HK-2 (cell line): ENCODE results near the gene RAB28.
A peak's percentile ranks its signal among the peaks of the same experiment; 100 is the strongest.

Experiments used
- DNase-seq: peaks from one replicate; pipeline ENCODE4 v3.0.0-alpha.2; 2018; ENCODE audit not compliant: unreplicated experiment

RAB28 gene

GRCh38 chr4:13509442-13509841, 25.3 kb upstream of the RAB28 start:
- DNase-seq = no peak

- no peak for DNase-seq
These were observed 20.2 kb upstream of the RAB28 start for GRCh38 chr4:13504374-13504773.

- no peak for DNase-seq
These were observed 14.3 kb upstream of the RAB28 start for GRCh38 chr4:13498469-13498868.

GRCh38 chr4:13496605-13497004, 12.5 kb upstream of the RAB28 start:
- no peak for DNase-seq

- no peak for DNase-seq
These were observed 11.6 kb upstream of the RAB28 start for GRCh38 chr4:13495753-13496152.

DNA sequence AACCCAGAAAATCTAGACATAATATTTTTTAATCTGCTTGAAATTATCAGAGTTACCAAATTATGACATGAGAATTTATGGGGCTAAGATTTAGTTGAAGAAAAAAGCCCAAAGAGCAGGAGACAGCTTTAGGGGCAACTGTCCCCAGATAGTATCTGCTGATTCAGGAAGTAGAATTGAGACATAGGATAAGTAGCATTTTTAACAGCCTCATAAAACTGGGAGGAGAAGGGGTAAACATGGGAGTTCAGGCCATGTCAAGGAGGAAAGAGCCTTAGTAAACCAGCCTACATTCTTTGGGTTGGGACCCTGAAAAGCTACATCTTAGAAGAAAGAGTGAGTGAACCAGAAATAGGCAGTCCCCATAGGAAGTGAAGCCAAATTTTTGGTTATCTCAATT, 9.7 kb upstream of the RAB28 start:
- DNase-seq = no peak

DNA sequence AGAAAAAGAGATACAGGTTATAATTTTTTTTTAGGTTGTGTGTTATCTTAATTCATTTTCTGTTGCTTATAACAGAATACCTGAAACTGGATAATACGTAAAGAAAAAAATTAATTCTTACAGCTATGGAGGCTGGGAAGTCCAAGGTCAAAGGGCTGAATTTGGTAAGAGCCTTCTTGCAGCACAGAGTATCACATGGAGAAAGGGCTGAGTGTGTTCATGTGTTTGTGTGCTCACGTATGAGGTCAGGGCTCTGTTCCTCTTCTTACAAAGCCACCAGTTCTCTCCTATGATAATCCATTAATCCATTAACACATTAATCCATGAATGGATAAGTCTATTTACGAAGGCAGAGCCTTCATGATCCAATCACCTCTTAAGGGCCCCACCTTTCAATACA, 8.6 kb upstream of the RAB28 start:
- no peak for DNase-seq

- DNase-seq = no peak
These were observed 645 bp upstream of the RAB28 start for GRCh38 chr4:13484749-13485221.

- DNase-seq = peak; percentile 68
These were observed 395 bp downstream of the RAB28 start for GRCh38 chr4:13483768-13484121.

DNA sequence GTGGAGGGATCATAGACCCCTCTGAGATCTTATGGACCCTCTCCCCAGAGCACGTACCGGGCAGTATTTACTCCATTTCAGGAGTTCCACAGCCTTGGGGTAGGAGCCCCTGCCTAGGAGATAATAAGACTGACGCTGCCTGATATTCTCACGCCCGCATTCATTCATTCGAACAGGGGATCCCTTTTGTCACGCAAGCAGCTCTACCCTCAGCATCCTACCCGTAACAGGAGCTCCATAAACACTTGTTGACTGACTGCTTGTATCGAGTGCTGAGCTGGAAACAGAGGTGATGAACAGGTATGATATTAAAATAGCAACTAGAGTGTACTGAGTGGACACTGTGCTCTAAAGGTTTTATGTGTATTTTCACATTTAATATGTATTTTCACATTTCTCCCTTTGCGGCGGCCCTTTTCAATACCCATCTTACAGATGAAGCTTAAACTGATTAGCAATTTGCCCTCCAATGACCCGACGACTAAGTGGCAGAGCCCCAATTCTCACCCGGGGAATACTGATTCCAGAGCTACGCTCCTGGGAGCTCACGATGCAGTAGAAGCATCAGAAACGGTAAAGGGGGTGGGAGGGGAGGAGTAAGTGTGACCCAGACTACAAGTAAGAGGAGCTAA, 888 bp downstream of the RAB28 start:
- no peak for DNase-seq

DNA sequence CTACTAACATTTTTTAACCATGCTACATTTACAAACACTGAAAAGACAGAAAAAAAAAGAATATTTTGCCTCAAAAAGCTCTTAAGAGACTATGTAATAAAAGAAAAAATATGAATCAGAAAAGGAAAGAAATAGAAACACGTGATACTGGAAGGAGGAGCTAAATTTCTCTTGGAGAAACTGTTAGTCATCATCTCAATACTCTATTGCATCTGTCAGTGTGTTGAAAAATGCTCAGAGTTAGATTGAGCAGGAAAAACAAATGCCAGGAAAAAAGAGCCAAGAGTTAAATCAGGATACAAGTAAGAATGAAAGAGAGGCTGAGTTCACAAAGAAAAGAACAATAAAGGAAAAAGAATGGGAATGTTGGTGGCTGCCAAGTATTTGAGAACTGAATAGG, 2.6 kb downstream of the RAB28 start:
- no peak for DNase-seq

GRCh38 chr4:13478707-13479106, 5.4 kb downstream of the RAB28 start:
- DNase-seq = no peak

- DNase-seq = no peak
These were observed 6.0 kb downstream of the RAB28 start for GRCh38 chr4:13478131-13478530.

DNA sequence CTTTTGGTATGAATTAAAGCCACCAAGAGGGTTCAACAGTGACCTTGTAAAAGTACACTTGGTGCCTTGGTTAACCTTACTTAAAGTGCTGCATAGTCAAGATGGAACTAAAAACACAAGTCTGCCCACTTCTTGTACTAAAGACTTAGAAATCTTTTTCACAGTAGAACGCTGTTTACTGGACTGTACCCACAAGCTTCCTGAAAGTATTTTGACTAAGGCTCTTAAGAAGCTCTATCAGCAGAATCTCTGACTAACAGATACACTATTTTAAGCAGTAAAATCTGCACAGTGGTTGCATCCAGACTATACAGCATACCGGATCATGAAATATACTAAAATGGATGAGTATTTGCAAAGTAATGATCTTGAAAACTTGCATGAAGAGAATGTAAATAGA, 7.2 kb downstream of the RAB28 start:
- no peak for DNase-seq

- DNase-seq = no peak
These were observed 8.0 kb downstream of the RAB28 start for GRCh38 chr4:13476152-13476551.

- no peak for DNase-seq
These were observed 12.7 kb downstream of the RAB28 start for GRCh38 chr4:13471400-13471799.

- no peak for DNase-seq
These were observed 13.8 kb downstream of the RAB28 start for GRCh38 chr4:13470379-13470778.

- no peak for DNase-seq
These were observed 19.2 kb downstream of the RAB28 start for GRCh38 chr4:13464973-13465372.

DNA sequence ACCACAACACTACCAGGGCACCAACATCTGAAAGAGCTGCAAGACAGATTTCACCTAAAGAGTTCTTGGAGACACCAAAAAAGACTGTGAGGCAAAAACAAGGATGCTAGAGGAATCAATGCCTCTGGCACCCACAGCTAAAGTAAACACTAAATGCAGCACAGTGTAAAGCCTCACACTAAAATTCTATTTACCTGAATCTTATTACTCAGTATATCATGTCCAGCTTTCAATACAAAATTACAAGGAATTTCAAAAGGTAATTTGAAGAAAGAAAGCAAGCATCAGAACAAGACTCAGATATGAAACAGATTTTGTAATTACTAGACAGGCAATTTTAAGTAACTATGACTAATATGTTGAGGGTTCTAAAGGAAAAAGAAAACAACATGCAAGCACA, 19.6 kb downstream of the RAB28 start:
- DNase-seq = no peak

DNA sequence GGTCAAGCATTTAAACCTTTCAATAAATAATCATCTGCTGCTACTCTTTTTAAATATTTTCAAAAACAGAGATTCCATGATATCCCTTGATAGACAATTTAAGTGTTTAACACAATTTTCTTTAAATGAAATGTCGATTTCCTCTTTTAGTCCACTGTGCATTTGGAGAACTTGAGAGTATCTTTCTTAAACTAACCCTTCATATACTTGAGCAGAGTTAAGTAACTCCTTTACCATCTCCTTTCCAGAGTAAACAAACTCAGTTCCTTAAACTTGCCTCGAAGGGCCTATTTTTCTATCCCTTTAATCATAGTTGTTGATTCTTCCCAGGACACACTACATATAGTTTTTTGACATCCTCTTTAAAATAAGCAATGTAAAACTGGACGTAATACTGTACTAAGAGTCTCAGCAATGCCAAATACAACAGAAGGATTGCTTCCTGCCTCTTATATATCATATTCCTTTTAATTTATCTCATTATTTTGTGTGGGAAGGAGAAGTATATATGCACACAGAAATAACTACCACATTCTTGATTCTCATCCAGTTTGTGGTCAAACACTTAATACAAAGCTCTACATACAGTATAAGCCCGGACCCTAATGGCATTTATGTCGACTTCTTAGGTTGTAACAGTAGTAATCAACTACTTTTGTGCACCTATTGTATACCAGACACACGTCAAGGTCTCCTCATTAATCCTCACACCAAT, 22.8 kb downstream of the RAB28 start:
- DNase-seq = no peak

DNA sequence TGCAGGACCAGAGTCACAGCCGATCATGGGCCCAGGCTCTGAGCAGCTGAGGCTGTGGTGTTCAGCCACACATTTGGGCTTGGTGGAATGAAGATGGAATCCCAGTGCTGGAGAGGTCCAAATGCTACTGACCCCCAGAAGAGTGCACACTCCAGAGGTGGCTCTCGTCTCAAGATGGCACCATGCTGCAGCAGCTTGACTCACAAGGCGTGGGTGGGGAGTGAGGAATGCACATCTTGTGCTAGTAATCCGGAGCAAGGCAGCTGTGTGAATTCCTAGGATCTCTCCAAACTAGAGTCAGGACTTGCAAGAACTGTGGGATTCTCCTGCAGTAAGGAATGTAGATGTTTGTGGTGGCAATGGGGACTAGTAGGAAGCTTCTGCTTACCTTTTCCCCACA, 28.7 kb downstream of the RAB28 start:
- no peak for DNase-seq

- no peak for DNase-seq
These were observed 29.4 kb downstream of the RAB28 start for GRCh38 chr4:13454786-13455185.

DNA sequence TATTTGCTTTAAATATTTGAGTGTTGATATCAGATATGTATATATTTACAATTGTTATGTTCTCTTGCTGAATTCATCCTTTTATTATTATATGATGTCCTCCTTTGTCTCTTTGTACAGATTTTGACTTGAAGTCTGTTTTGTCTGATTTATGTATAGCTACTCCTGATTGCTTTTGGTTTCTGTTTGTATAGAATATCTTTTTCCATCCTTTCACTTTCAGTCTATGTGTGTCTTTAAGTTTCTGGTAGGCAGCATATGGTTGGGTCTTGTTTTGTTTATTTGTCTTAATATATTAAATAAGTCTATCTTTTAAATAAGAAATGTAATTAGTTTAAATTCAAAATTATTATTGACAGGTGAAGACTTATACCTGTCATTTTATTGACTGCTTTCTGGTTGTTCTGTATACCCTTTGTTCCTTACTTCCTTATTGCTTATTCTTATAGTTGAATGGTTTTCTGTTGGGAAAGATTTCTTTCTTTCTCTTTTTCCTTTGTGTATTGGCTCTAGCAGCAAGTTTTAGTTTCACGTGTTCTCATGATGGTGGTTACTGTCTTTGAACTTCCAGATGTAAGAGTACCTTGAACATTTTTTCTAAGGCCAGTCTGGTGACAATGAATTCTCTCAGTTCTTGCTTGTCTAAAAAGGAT, 31.1 kb downstream of the RAB28 start:
- DNase-seq = no peak
